ENCODE measurements around the gene UBE2J1.
A peak's percentile ranks its signal among the peaks of the same experiment; 100 is the strongest.

UBE2J1 gene

DNA sequence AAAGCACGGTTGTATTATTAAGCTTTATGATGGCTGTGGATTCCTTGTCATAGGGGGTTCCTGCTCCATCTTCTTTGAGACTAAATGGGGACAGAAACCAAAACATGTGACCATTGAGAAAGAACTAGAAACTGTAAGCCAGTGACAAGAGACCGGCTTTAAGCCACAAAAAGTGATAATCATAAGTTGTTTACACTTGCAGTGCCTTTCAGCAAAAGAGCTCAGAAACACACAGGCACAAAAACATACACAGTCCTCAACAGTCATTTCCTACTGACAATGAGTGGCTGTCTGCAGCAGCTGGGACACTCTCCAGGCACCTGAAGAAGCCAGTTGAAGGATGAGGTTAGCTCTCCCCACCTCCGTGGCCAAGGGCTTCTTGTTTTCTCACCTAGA, 20.0 kb upstream of the UBE2J1 start:
- no peak for DNase-seq (ENCODE audit: low read depth)
- no peak for TF ChIP-seq MYC (IDR thresholded peaks at IDR 0.05; ENCODE audit: low read depth, low read length)
- H3K4me3 ChIP-seq (ENCODE audit: low read depth, low read length) = no peak overlapping the region

DNA sequence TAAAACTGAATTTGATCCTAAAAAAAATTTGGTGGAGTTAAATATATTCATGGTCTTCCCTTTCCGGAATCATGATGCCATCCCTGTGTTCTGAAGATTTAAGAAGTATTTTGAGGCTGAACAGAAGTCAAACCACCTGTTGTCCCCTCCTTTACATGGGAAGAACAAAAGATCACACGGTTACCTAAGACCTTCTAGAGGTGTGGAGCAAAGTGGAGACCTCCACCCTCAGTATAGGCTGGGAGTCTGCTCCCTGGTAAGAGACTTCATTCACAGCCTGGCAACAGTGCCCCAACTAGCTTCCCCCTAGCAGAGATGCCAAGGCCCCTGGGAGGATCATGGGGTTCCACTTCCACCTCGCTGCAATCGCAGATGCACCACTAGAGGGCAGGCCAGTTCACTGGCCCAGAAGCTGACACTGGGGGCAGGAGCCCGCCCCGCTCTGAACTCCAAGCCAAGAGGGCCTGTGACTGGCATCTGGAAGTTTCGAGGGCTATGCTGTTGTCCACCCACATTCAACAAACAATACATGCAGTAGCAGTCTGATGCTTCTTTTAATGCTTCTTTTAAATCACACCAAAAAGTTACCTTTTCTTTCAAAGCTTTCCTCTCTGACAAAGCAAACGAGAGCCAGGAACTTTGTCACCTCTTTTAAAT, 19.5 kb upstream of the UBE2J1 start:
- peak; percentile 78 for DNase-seq (ENCODE audit: low read depth)
- no peak overlapping the region for H3K4me3 ChIP-seq (ENCODE audit: low read depth, low read length)
- no peak for TF ChIP-seq POLR2A (IDR thresholded peaks at IDR 0.05; ENCODE audit: extremely low read depth, insufficient read length)
- TF ChIP-seq, protein P1, sequence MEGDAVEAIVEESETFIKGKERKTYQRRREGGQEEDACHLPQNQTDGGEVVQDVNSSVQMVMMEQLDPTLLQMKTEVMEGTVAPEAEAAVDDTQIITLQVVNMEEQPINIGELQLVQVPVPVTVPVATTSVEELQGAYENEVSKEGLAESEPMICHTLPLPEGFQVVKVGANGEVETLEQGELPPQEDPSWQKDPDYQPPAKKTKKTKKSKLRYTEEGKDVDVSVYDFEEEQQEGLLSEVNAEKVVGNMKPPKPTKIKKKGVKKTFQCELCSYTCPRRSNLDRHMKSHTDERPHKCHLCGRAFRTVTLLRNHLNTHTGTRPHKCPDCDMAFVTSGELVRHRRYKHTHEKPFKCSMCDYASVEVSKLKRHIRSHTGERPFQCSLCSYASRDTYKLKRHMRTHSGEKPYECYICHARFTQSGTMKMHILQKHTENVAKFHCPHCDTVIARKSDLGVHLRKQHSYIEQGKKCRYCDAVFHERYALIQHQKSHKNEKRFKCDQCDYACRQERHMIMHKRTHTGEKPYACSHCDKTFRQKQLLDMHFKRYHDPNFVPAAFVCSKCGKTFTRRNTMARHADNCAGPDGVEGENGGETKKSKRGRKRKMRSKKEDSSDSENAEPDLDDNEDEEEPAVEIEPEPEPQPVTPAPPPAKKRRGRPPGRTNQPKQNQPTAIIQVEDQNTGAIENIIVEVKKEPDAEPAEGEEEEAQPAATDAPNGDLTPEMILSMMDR (IDR thresholded peaks at IDR 0.05; ENCODE audit: low read depth, low read length) = peak; percentile 98
- TF ChIP-seq, protein P2, sequence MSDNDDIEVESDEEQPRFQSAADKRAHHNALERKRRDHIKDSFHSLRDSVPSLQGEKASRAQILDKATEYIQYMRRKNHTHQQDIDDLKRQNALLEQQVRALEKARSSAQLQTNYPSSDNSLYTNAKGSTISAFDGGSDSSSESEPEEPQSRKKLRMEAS (IDR thresholded peaks at IDR 0.05; ENCODE audit: low read depth, low read length) = 0 out of 2 replicates have a peak, but pooled peaks have one; percentile 27

DNA sequence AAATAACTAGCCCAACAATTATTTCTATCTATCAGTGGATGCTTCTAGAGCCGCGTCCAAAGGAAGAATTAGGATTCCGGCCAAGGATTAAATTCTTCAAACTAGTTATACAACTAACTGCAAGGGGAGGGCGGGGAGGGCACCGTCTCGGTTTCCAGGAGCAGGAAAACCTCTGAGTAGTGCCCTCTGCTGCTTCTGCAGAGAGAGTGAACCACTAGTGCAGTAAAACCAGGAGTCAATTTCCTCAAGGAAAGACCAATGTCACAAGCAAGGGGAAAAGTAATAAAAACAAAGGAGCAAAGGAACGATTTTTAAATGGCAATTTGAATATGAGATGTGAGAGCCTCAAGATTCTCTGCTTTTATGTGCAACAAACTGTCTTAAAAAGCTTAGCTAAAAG, 16.5 kb upstream of the UBE2J1 start:
- DNase-seq (ENCODE audit: low read depth) = no peak
- TF ChIP-seq, protein P2 (IDR thresholded peaks at IDR 0.05; ENCODE audit: low read depth, low read length) = no peak
- TF ChIP-seq, protein P1 (IDR thresholded peaks at IDR 0.05; ENCODE audit: low read depth, low read length) = no peak
- TF ChIP-seq MYC (IDR thresholded peaks at IDR 0.05; ENCODE audit: low read depth, low read length) (no peak), POLR2A (IDR thresholded peaks at IDR 0.05; ENCODE audit: extremely low read depth, insufficient read length) (no peak)
- no peak overlapping the region for H3K4me3 ChIP-seq (ENCODE audit: low read depth, low read length)

DNA sequence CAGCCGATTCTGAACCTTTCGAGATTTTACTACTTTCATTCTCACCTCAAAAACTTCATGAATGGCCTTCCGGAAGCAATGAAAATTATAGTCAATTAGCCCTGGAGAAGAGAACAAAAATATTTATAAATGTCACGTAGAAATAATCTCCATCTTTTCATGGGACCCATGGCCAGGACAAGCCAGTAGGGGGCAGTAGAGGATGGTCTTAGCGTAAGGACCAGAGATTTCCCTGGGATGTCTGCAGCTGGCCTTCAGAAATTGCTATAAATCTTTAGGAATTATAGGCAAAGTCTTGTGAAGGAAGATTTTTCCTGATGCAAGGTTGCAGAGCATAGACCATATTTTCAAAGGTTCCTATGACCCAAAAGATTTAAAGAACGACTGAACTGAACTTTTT, 15.6 kb upstream of the UBE2J1 start:
- peak; percentile 72 for DNase-seq (ENCODE audit: low read depth)
- TF ChIP-seq POLR2A (IDR thresholded peaks at IDR 0.05; ENCODE audit: extremely low read depth, insufficient read length) (no peak), MYC (IDR thresholded peaks at IDR 0.05; ENCODE audit: low read depth, low read length) (no peak)
- TF ChIP-seq, protein P2 (IDR thresholded peaks at IDR 0.05; ENCODE audit: low read depth, low read length) = no peak
- TF ChIP-seq, protein P1 (IDR thresholded peaks at IDR 0.05; ENCODE audit: low read depth, low read length) = peak; percentile 90
- H3K4me3 ChIP-seq (ENCODE audit: low read depth, low read length) = no peak overlapping the region

DNA sequence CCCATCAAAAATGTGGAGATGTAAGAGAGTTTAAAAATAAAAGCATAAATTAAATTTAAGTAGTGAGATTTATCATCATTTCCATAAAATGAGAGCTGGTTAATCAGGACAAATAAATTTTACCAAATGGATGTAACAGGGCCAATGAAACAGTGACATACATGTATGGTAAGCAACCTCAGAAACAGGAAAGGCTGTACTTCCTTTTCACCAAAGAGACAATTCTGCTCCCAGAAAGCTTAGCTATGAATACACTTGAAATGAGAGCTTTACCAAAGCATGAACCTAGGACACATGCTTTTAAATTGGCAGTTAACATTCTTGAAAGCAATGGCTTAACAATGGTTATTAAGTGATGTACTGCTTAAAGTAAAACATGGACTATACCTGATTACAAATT, 12.1 kb upstream of the UBE2J1 start:
- TF ChIP-seq, protein P1 (IDR thresholded peaks at IDR 0.05; ENCODE audit: low read depth, low read length) = no peak
- TF ChIP-seq MYC (IDR thresholded peaks at IDR 0.05; ENCODE audit: low read depth, low read length) = no peak
- TF ChIP-seq, protein P2 (IDR thresholded peaks at IDR 0.05; ENCODE audit: low read depth, low read length) = no peak
- no peak for TF ChIP-seq POLR2A (IDR thresholded peaks at IDR 0.05; ENCODE audit: extremely low read depth, insufficient read length)
- H3K4me3 ChIP-seq (ENCODE audit: low read depth, low read length) = no peak overlapping the region

DNA sequence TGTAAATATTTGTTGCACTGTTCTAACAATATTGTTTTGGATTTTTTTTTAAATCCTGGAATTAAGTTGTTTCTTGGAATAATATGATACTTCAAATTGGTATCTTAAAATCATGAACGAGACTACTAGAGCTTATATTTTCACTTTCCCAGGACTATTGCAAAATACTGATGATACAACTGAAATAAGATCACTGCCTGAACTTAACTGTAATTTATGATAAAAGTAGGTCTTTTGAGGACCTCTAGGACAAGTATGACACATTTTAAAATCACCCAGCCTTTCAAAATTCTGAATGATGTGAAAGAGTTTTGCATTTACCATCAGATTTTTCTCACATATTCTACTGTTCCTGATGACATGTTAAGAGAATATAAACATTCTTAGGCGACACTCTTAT, 8.6 kb upstream of the UBE2J1 start:
- no peak for DNase-seq (ENCODE audit: low read depth)
- TF ChIP-seq, protein P2 (IDR thresholded peaks at IDR 0.05; ENCODE audit: low read depth, low read length) = no peak
- no peak overlapping the region for H3K4me3 ChIP-seq (ENCODE audit: low read depth, low read length)

More for the DNA sequence above, 12.1 kb upstream of the UBE2J1 start:
- no peak for DNase-seq (ENCODE audit: low read depth)
